ENCODE measurements around the gene KLF6. TPM values are rescaled to one million over a fixed set of nuclear protein-coding genes. Genes with fewer than 3 reads are reported as not detected.
A peak's percentile ranks its signal among the peaks of the same experiment; 100 is the strongest.

KLF6 gene
- total RNA-seq, 1 donor from 2014 or later, result 144 TPM

DNA sequence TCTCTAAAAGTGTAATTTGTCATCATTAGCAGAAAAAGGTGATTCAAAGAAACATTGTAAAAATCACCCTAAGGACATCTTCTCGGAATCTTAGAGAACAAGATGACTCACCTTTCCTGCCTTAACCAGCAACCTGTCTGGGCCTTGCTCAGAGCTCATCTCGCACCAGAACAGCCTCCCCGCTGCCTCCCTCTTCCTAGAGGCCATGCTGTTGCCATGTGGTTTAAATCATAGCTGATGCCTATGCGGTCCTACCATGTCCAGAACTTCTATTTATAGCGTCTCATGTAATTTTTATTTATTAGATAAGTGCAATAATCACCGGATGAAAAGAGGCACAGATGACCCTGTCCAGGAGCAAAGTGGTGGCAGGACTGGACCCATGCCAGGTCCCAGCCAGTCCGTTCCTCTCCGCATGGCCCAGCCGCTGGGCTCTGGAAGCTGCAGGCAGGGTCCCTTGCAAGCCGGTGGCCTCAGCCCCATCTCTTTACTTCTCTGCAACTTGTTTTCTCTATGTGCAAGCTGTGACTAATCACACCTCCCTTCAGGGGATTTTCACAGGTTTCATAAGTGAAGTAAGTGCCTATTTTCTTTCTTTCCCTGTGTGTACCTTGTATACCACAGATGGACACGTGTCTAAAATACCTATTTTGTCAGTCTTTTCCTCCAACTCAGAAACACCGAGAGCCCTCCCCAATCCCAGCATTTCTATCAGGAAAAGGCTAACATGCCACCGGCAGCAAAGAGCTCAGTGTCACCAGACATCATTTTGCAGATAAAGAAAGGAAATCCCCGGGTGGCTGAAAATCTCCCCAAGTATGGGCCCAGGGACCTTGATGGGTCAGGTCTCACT is 27.1 kb downstream of the KLF6 start:
- H3K27me3 ChIP-seq, result no peaks in the 10 kb centered on the region
- no peak overlapping the region for H3K27ac ChIP-seq
- H3K36me3 ChIP-seq, result no peaks in the 10 kb centered on the region
- H3K4me3 ChIP-seq, result no peak overlapping the region
- H3K4me1 ChIP-seq, result peaks cover 5 to 21% of the 10 kb centered on the region in 2 donors
- no peaks in the 10 kb centered on the region for H3K9me3 ChIP-seq
- TF ChIP-seq, protein P1, sequence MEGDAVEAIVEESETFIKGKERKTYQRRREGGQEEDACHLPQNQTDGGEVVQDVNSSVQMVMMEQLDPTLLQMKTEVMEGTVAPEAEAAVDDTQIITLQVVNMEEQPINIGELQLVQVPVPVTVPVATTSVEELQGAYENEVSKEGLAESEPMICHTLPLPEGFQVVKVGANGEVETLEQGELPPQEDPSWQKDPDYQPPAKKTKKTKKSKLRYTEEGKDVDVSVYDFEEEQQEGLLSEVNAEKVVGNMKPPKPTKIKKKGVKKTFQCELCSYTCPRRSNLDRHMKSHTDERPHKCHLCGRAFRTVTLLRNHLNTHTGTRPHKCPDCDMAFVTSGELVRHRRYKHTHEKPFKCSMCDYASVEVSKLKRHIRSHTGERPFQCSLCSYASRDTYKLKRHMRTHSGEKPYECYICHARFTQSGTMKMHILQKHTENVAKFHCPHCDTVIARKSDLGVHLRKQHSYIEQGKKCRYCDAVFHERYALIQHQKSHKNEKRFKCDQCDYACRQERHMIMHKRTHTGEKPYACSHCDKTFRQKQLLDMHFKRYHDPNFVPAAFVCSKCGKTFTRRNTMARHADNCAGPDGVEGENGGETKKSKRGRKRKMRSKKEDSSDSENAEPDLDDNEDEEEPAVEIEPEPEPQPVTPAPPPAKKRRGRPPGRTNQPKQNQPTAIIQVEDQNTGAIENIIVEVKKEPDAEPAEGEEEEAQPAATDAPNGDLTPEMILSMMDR (IDR thresholded peaks at IDR 0.05), result no peak
- DNase-seq (ENCODE audit: low spot score in 2 of 2), result peak in 1 of 2 donors; percentile 61
- intact Hi-C loops (cut with DNase I), result loop anchor here (5.0 kb wide), 3 partner anchors 131 to 526 kb away; no protein-coding TSS in a partner anchor

DNA sequence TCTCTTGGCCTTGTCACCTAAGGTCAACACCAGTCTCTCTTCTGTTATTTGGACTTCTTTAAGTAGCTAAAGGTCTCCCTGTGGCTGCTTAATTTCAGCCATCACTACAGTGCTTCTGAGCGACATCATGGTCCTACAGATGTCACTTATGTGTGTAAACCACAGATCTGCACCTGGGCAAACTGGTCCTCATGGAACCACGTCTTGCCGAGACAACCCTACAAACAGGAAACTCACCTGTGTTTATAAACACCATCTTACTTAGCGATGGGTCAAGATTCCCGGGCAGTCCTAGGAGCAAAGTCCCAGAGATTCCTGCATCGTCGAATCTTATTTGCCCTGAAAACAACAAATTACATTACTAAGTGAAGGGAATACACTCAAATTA is 27.8 kb downstream of the KLF6 start:
- TF ChIP-seq, protein P1 (IDR thresholded peaks at IDR 0.05), result no peak
- no peaks in the 10 kb centered on the region for H3K9me3 ChIP-seq
- H3K4me1 ChIP-seq, result peaks cover 5 to 21% of the 10 kb centered on the region in 2 donors
- no peak overlapping the region for H3K27ac ChIP-seq
- peak in 1 of 2 donors; percentile 19 for DNase-seq (ENCODE audit: low spot score in 2 of 2)
- H3K27me3 ChIP-seq, result no peaks in the 10 kb centered on the region
- no peak overlapping the region for H3K4me3 ChIP-seq
- intact Hi-C loops (cut with DNase I), result loop anchor here (5.0 kb wide), 3 partner anchors 130 to 525 kb away; no protein-coding TSS in a partner anchor
- no peaks in the 10 kb centered on the region for H3K36me3 ChIP-seq

DNA sequence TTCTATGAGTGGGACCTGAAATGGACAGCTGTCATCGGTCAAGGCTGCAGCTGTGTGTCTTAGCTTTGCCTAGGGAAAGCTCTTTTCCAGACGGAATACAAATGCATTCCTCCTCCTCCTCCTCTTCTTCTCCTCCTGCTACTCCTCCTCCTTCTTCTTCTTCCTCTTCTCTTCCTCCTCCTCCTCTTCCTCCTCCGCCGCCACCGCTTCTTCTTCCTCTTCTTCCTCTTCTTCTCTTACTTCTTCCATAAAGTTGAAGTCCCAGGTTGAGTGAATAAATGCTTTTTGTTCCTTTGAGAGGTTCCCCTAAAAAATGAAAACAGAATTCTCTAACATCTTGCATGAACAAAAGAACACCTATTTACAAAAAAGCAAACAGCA is 28.7 kb downstream of the KLF6 start:
- TF ChIP-seq, protein P1 (IDR thresholded peaks at IDR 0.05), result no peak
- H3K27ac ChIP-seq, result peak overlapping the region; percentile 62 to 81
- intact Hi-C loops (cut with DNase I), result loop anchor here (5.0 kb wide), 3 partner anchors 129 to 524 kb away; no protein-coding TSS in a partner anchor
- H3K4me1 ChIP-seq, result peaks cover 5 to 21% of the 10 kb centered on the region in 2 donors
- H3K36me3 ChIP-seq, result no peaks in the 10 kb centered on the region
- DNase-seq (ENCODE audit: low spot score in 2 of 2), result peak in 1 of 2 donors; percentile 49
- no peaks in the 10 kb centered on the region for H3K27me3 ChIP-seq
- H3K9me3 ChIP-seq, result no peaks in the 10 kb centered on the region
- H3K4me3 ChIP-seq, result no peak overlapping the region

- peak in 1 of 2 donors; percentile 82 for DNase-seq (ENCODE audit: low spot score in 2 of 2)
- TF ChIP-seq, protein P1 (IDR thresholded peaks at IDR 0.05), result no peak
- Histone ChIP-seq H3K4me1 (peaks cover 5 to 21% of the 10 kb centered on the region in 2 donors), H3K36me3 (no peaks in the 10 kb centered on the region), H3K9me3 (no peaks in the 10 kb centered on the region), H3K27ac (peak overlapping the region; percentile 62 to 81), H3K27me3 (no peaks in the 10 kb centered on the region), H3K4me3 (no peak overlapping the region)
- intact Hi-C loops (cut with DNase I), result loop anchor here (2.0 to 5.0 kb wide), 4 partner anchors 19 to 523 kb away; no protein-coding TSS in a partner anchor
Observed at GRCh38 chr10:3755440-3756359, 29.3 kb downstream of the KLF6 start.

GRCh38 chr10:3754727-3755439 is 30.1 kb downstream of the KLF6 start:
- no peaks in the 10 kb centered on the region for H3K36me3 ChIP-seq
- peak in 1 of 2 donors; percentile 69 for DNase-seq (ENCODE audit: low spot score in 2 of 2)
- H3K27me3 ChIP-seq, result no peaks in the 10 kb centered on the region
- intact Hi-C loops (cut with DNase I), result loop anchor here (2.0 to 5.0 kb wide), 4 partner anchors 20 to 523 kb away; no protein-coding TSS in a partner anchor
- TF ChIP-seq, protein P1 (IDR thresholded peaks at IDR 0.05), result no peak
- H3K4me1 ChIP-seq, result peaks cover 6 to 27% of the 10 kb centered on the region in 2 donors
- no peak overlapping the region for H3K4me3 ChIP-seq
- peak overlapping the region; percentile 62 to 81 for H3K27ac ChIP-seq
- no peaks in the 10 kb centered on the region for H3K9me3 ChIP-seq

Measured in ascending aorta (tissue), 2 donors.